Left hindlimb (tissue), 1 donor: ENCODE results near the gene OR51B5.
"Not testable (repeated sequence)": the region's sequence is repeated elsewhere in the genome, so short reads cannot be mapped to it uniquely, and the experiment has no call there.

Source experiments
- DNase-seq: peaks from one replicate; pipeline ENCODE4 v3.0.0-alpha.2; 2018

The OR51B5 gene

GRCh38 chr11:5343474-5344335, at the start of gene OR51B5:
TSS of gene OR51B5 (minus strand) at chr11:5343524. CDS start at chr11:5343524, 0 bp downstream.
- DNase-seq = no peak

GRCh38 chr11:5390210-5390609, 46.9 kb upstream of the OR51B5 start:
- no peak for DNase-seq

GRCh38 chr11:5384335-5384734, 41.0 kb upstream of the OR51B5 start:
- DNase-seq = no peak

GRCh38 chr11:5383576-5383975, 40.3 kb upstream of the OR51B5 start, which contains the start of gene OR51M1:
TSS of gene OR51M1 (plus strand) at chr11:5383812. CDS start at chr11:5389399, 5,587 bp downstream.
- DNase-seq = no peak

GRCh38 chr11:5380740-5381342, 37.5 kb upstream of the OR51B5 start:
- DNase-seq = no peak

GRCh38 chr11:5369789-5370188, 26.5 kb upstream of the OR51B5 start:
- DNase-seq = no peak

GRCh38 chr11:5368502-5369043, 25.2 kb upstream of the OR51B5 start:
- no peak for DNase-seq

- no peak for DNase-seq
These were observed 24.2 kb upstream of the OR51B5 start for GRCh38 chr11:5367448-5368074.

GRCh38 chr11:5366856-5367255, 23.5 kb upstream of the OR51B5 start:
- DNase-seq = no peak

GRCh38 chr11:5366365-5366764, 23.0 kb upstream of the OR51B5 start:
- DNase-seq = not testable (repeated sequence)

- no peak for DNase-seq
These were observed 20.9 kb upstream of the OR51B5 start for GRCh38 chr11:5364214-5364613.

GRCh38 chr11:5363679-5364078, 20.4 kb upstream of the OR51B5 start:
- DNase-seq = no peak

GRCh38 chr11:5362017-5362625, 18.8 kb upstream of the OR51B5 start:
- no peak for DNase-seq

- DNase-seq = not testable (repeated sequence)
These were observed 12.7 kb upstream of the OR51B5 start for GRCh38 chr11:5356031-5356430.

- DNase-seq = no peak
These were observed 7.9 kb upstream of the OR51B5 start, which contains the start of gene OR51B6 for GRCh38 chr11:5351208-5351607. TSS of gene OR51B6 (plus strand) at chr11:5351508. CDS start at chr11:5351508, 0 bp downstream.

- DNase-seq = no peak
These were observed 6.2 kb upstream of the OR51B5 start for GRCh38 chr11:5349550-5349949.

- DNase-seq = no peak
These were observed 5.3 kb upstream of the OR51B5 start for GRCh38 chr11:5348551-5349194.

GRCh38 chr11:5345831-5346230, 2.5 kb upstream of the OR51B5 start:
- no peak for DNase-seq

GRCh38 chr11:5339771-5340322, 3.5 kb downstream of the OR51B5 start:
- no peak for DNase-seq

GRCh38 chr11:5337253-5337652, 6.1 kb downstream of the OR51B5 start:
- DNase-seq = not testable (repeated sequence)

- DNase-seq = no peak
These were observed 7.0 kb downstream of the OR51B5 start for GRCh38 chr11:5336331-5336730.

- DNase-seq = no peak
These were observed 8.2 kb downstream of the OR51B5 start for GRCh38 chr11:5335170-5335569.
